Neural cell (in vitro differentiated cells): ENCODE results near the gene LARP7. TPM values are rescaled to one million over a fixed set of nuclear protein-coding genes. Genes with fewer than 3 reads are reported as not detected.

Experiments used
- H2AFZ ChIP-seq: fragments of 200-600, 300-800 bp; sonication (generic), shearing (Covaris generic); 2 replicates; pipeline ENCODE4 v1.6.0; 2014; ENCODE audit warnings: low read depth, mild to moderate bottlenecking, antibody characterized with exemption, low read length, moderate library complexity
- H3F3A ChIP-seq: fragments of 200-600 bp; shearing (Covaris generic); 2 replicates; pipeline ENCODE4 v1.6.1; 2016; ENCODE audit warnings: mild to moderate bottlenecking, moderate library complexity, mixed read lengths, antibody characterized with exemption, low read length; ENCODE audit not compliant: insufficient read depth, poor library complexity, severe bottlenecking
- H3K27ac ChIP-seq: fragments of 200-600, 300-800 bp; sonication (generic), shearing (Covaris generic); 2 replicates; pipeline ENCODE4 v1.5.1; 2014; ENCODE audit warnings: mild to moderate bottlenecking, low read length, moderate library complexity
- H3K27me3 ChIP-seq: fragments of 300-800, 200-600 bp; sonication (generic), shearing (Covaris generic); 2 replicates; pipeline ENCODE4 v1.6.0; 2014; ENCODE audit warnings: mild to moderate bottlenecking, low read depth, low read length, moderate library complexity; ENCODE audit not compliant: insufficient read depth
- H3K36me3 ChIP-seq: fragments of 300-800, 200-600 bp; sonication (generic), shearing (Covaris generic); 2 replicates; pipeline ENCODE4 v1.5.1; 2014; ENCODE audit warnings: mild to moderate bottlenecking, antibody characterized with exemption, low read length, moderate library complexity; ENCODE audit not compliant: insufficient read depth
- H3K4me2 ChIP-seq: fragments of 300-800, 200-600 bp; sonication (generic), shearing (Covaris generic); 2 replicates; pipeline ENCODE4 v1.6.0; 2014; ENCODE audit warnings: mild to moderate bottlenecking, low read length
- H3K4me3 ChIP-seq: fragments of 300-800, 200-600 bp; sonication (generic), shearing (Covaris generic); 2 replicates; pipeline ENCODE4 v1.5.1; 2014; ENCODE audit warnings: mild to moderate bottlenecking, low read length, moderate library complexity
- H3K79me2 ChIP-seq: fragments of 200-600 bp; shearing (Covaris generic); replicated peaks from 2 replicates; pipeline ENCODE4 v1.6.0; 2014; ENCODE audit warnings: mild to moderate bottlenecking, low read length, moderate library complexity; ENCODE audit not compliant: insufficient read depth
- H3K9ac ChIP-seq: fragments of 300-800, 200-600 bp; sonication (generic), shearing (Covaris generic); 2 replicates; pipeline ENCODE4 v1.6.1; 2016; ENCODE audit warnings: mild to moderate bottlenecking, low read length, mixed read lengths
- H3K9me2 ChIP-seq: fragments of 200-600 bp; shearing (Covaris generic); 2 replicates; pipeline ENCODE4 v1.6.1; 2016; ENCODE audit warnings: mild to moderate bottlenecking, low read length, mixed read lengths; ENCODE audit not compliant: insufficient read depth
- H3K9me3 ChIP-seq: fragments of 200-600, 300-800 bp; sonication (generic), shearing (Covaris generic); 2 replicates; pipeline ENCODE4 v1.6.1; 2016; ENCODE audit warnings: mild to moderate bottlenecking, mixed run types, low read length, moderate library complexity, mixed read lengths
- H4K20me1 ChIP-seq: fragments of 200-600 bp; shearing (Covaris generic); 2 replicates; pipeline ENCODE4 v1.6.1; 2016; ENCODE audit warnings: mild to moderate bottlenecking, mixed run types; ENCODE audit not compliant: insufficient read depth
- MXI1 ChIP-seq: fragments of 450-650 bp; conservative IDR thresholded peaks from 2 replicates; pipeline ENCODE4 v1.6.1; 2014; ENCODE audit warnings: antibody characterized with exemption, mild to moderate bottlenecking; ENCODE audit not compliant: poor library complexity, severe bottlenecking
- POLR2AphosphoS5 ChIP-seq: IDR thresholded peaks from 2 replicates; pipeline ENCODE4 v1.6.1; 2012
- SMC3 ChIP-seq: fragments of 450-650 bp; conservative IDR thresholded peaks from 2 replicates; pipeline ENCODE4 v1.6.1; 2014; ENCODE audit warnings: antibody characterized with exemption, mild to moderate bottlenecking, moderate library complexity; ENCODE audit not compliant: poor library complexity
- polyA plus RNA-seq: library from polyadenylated mRNA; depleted of rRNA; stranded (reverse); fragments of >200 nt; gene quantifications from 2 replicates; pipeline ENCODE4 v1.2.3, GENCODE V29; 2014
- small RNA-seq, 3 experiments: library from RNA; depleted of rRNA; stranded (forward); fragments of <200 nt; gene quantifications; one replicate each; pipeline ENCODE3, GENCODE V24; 2012

The LARP7 gene
- polyA plus RNA-seq, 1 donor from 2014 or later, result 48.2 TPM

DNA sequence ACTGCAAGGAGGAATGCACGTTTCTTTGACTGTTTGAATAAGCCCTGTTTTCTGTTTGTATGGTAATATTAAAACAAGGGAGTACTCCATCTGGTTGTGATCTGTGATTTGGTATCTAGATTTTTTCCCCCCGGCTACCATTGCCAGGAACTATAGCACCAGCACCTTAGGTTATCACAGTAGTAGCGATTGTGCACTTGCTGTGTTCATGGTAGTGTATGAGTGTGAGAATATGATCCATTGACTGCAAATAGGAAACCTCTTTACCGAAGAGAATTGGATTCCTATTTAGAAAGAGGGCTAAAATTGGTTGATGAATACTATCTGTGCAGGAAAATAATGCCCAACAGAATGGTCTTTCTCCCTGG lies 69.9 kb downstream of the LARP7 start:
- H3K9ac ChIP-seq, result peak overlapping the region; percentile 74

More for the DNA sequence above, 69.9 kb downstream of the LARP7 start:
- H3K9me3 ChIP-seq, result no peaks in the 10 kb centered on the region
- H2AFZ ChIP-seq, result peak overlapping the region; percentile 94
- peaks cover 14% of the 10 kb centered on the region for H3K27me3 ChIP-seq
- H3K9me2 ChIP-seq, result no peaks in the 10 kb centered on the region
- H3K27ac ChIP-seq, result peak overlapping the region; percentile 77
- no peaks in the 10 kb centered on the region for H3K36me3 ChIP-seq
- peak overlapping the region; percentile 82 for H3K4me3 ChIP-seq
- H4K20me1 ChIP-seq, result no peaks in the 10 kb centered on the region
- no peaks in the 10 kb centered on the region for H3K79me2 ChIP-seq
- peaks cover 5% of the 10 kb centered on the region for H3F3A ChIP-seq
- TF ChIP-seq MXI1 (peak; percentile 61), SMC3 (peak; percentile 9), POLR2AphosphoS5 (no peak)
- peak overlapping the region; percentile 62 for H3K4me2 ChIP-seq

Small RNA genes within 50 kb of the gene (small RNA-seq; reads per million reads assigned to genes)
- gene MIR302A (248 to 418 (median 380) reads per million in 3 experiments), gene MIR302C (48.4 to 63.1 (median 53.5) reads per million in 3 experiments), gene MIR302D (58.1 to 75.0 (median 67.6) reads per million in 3 experiments), gene MIR367 (0 to 1.4 (median 0) reads per million in 3 experiments), gene WRBP1 (0 reads per million in 3 experiments)

Other genes starting within 250 kb of the LARP7 start
- 0.19 and 0.58 TPM in 2 replicates for gene NEUROG2, start 121.0 kb upstream of the LARP7 start, polyA plus RNA-seq
- gene ZGRF1, start 234 bp upstream of the LARP7 start, polyA plus RNA-seq, result 18.0 and 19.8 TPM in 2 replicates